RWPE2 (cell line): ENCODE data around the gene RFX7.
"Not testable (repeated sequence)": the region's sequence is repeated elsewhere in the genome, so short reads cannot be mapped to it uniquely, and the experiment has no call there.

ENCODE experiments used
- ATAC-seq: fragments of 200-7000 bp; cut with Tn5 transposase; 3 replicates; pipeline ENCODE4 v1.9.1; 2021; ENCODE audit warnings: low read depth
- DNase-seq: peaks from one replicate; pipeline ENCODE4 v3.0.0-alpha.2; 2020; ENCODE audit warnings: low spot score
- H3K27ac ChIP-seq: fragments of 450-650 bp; 2 replicates; pipeline ENCODE4 v1.5.1; 2017; ENCODE audit warnings: mild to moderate bottlenecking; ENCODE audit not compliant: poor library complexity, severe bottlenecking
- H3K27me3 ChIP-seq: fragments of 250-450 bp; sonication (Bioruptor Pico); 2 replicates; pipeline ENCODE4 v1.5.1; 2021; ENCODE audit warnings: mild to moderate bottlenecking, moderate library complexity; ENCODE audit not compliant: insufficient read depth, poor library complexity, severe bottlenecking
- H3K36me3 ChIP-seq: fragments of 250-450 bp; sonication (Bioruptor Pico); 2 replicates; pipeline ENCODE4 v1.5.1; 2020; ENCODE audit warnings: low read depth, mild to moderate bottlenecking, moderate library complexity
- H3K4me1 ChIP-seq: fragments of 250-450 bp; sonication (Bioruptor Pico); 2 replicates; pipeline ENCODE4 v1.5.1; 2021; ENCODE audit warnings: mild to moderate bottlenecking, moderate library complexity; ENCODE audit not compliant: insufficient read depth, poor library complexity, severe bottlenecking
- H3K4me3 ChIP-seq: fragments of 250-450 bp; sonication (Bioruptor Pico); 2 replicates; pipeline ENCODE4 v1.5.1; 2021; ENCODE audit warnings: mild to moderate bottlenecking, moderate library complexity; ENCODE audit not compliant: severe bottlenecking
- H3K9me3 ChIP-seq: fragments of 250-450 bp; sonication (Bioruptor Pico); 2 replicates; pipeline ENCODE4 v1.5.1; 2021; ENCODE audit warnings: mild to moderate bottlenecking, moderate library complexity; ENCODE audit not compliant: severe bottlenecking
- TF ChIP-seq, protein P1 (sequence below): fragments of 450-650 bp; IDR thresholded peaks from one replicate; pipeline ENCODE4 v1.5.1; 2017; ENCODE audit warnings: mild to moderate bottlenecking, moderate library complexity; ENCODE audit not compliant: poor library complexity, severe bottlenecking

Gene RFX7

GRCh38 chr15:56174649-56175048 lies 69.0 kb downstream of the RFX7 start:
- peaks cover 13% of the 10 kb centered on the region for H3K4me1 ChIP-seq
- H3K27ac ChIP-seq = no peak overlapping the region
- H3K36me3 ChIP-seq = peaks cover 66% of the 10 kb centered on the region
- H3K4me3 ChIP-seq = no peak overlapping the region
- no peak for ATAC-seq
- TF ChIP-seq, protein P1, sequence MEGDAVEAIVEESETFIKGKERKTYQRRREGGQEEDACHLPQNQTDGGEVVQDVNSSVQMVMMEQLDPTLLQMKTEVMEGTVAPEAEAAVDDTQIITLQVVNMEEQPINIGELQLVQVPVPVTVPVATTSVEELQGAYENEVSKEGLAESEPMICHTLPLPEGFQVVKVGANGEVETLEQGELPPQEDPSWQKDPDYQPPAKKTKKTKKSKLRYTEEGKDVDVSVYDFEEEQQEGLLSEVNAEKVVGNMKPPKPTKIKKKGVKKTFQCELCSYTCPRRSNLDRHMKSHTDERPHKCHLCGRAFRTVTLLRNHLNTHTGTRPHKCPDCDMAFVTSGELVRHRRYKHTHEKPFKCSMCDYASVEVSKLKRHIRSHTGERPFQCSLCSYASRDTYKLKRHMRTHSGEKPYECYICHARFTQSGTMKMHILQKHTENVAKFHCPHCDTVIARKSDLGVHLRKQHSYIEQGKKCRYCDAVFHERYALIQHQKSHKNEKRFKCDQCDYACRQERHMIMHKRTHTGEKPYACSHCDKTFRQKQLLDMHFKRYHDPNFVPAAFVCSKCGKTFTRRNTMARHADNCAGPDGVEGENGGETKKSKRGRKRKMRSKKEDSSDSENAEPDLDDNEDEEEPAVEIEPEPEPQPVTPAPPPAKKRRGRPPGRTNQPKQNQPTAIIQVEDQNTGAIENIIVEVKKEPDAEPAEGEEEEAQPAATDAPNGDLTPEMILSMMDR = no peak
- DNase-seq = no peak
- no peaks in the 10 kb centered on the region for H3K27me3 ChIP-seq
- no peaks in the 10 kb centered on the region for H3K9me3 ChIP-seq

- DNase-seq = no peak
- TF ChIP-seq, protein P1 = no peak
- H3K9me3 ChIP-seq = peaks cover 2% of the 10 kb centered on the region
- peak; percentile 84 for ATAC-seq
- H3K4me1 ChIP-seq = peaks cover 22% of the 10 kb centered on the region
- H3K36me3 ChIP-seq = peaks cover 51% of the 10 kb centered on the region
- H3K27me3 ChIP-seq = no peaks in the 10 kb centered on the region
- no peak overlapping the region for H3K4me3 ChIP-seq
- no peak overlapping the region for H3K27ac ChIP-seq
These were observed 75.3 kb downstream of the RFX7 start for GRCh38 chr15:56168394-56168793.

DNA sequence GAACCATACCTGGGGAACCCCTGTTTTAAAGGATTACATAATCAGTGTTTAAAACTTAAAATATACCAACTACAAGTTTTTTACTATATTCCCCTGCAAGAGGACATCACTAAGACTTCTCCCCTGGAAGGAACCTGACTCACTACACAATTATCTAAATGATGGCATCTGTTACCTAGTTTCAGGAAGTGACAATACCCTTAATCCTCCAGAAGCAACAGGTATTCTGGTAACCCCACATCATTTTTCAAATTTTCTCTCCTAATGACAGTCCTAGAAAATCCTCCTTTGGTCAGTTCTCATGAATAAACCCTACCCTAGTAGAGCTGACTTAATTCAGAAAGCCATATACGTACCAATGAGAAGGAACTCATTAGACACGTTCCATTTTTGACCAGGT lies 78.4 kb downstream of the RFX7 start:
- H3K36me3 ChIP-seq = peaks cover 29% of the 10 kb centered on the region
- peak; percentile 66 for ATAC-seq

GRCh38 chr15:56160966-56161365 lies 82.7 kb downstream of the RFX7 start:
- Histone ChIP-seq H3K4me3 (no peak overlapping the region), H3K36me3 (peaks cover 27% of the 10 kb centered on the region), H3K27me3 (no peaks in the 10 kb centered on the region), H3K9me3 (no peaks in the 10 kb centered on the region), H3K27ac (no peak overlapping the region), H3K4me1 (peaks cover 10% of the 10 kb centered on the region)
- no peak for ATAC-seq
- DNase-seq = no peak
- TF ChIP-seq, protein P1 = no peak

More for the DNA sequence above, 78.4 kb downstream of the RFX7 start:
- Histone ChIP-seq H3K4me1 (peaks cover 22% of the 10 kb centered on the region), H3K9me3 (peaks cover 2% of the 10 kb centered on the region), H3K27me3 (no peaks in the 10 kb centered on the region), H3K27ac (peak overlapping the region; percentile 42), H3K4me3 (no peak overlapping the region)
- TF ChIP-seq, protein P1 = no peak
- no peak for DNase-seq

DNA sequence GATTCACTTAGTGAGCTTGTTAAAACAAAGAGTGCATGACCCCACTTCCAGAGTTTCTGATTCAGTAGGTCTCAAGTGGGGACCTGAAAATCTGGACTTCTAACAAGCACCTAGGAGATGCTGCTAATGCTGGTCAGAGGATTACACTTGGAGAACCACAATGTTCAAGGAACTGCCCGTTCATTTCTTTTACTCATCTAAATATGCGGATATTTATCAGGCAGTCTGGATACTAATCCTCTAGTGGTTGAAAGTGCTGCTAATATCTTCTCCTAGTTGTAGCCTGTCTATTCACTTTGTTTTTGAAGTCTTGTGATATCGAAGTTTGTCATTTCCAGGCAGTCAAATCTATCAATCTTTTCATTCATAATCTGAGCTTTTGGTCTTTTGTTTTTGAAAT lies 86.8 kb downstream of the RFX7 start:
- H3K4me3 ChIP-seq = no peak overlapping the region
- H3K27ac ChIP-seq = no peak overlapping the region
- H3K27me3 ChIP-seq = no peaks in the 10 kb centered on the region
- H3K4me1 ChIP-seq = no peaks in the 10 kb centered on the region
- TF ChIP-seq, protein P1 = no peak
- ATAC-seq (no peak), DNase-seq (no peak)
- H3K36me3 ChIP-seq = peaks cover 17% of the 10 kb centered on the region
- H3K9me3 ChIP-seq = peaks cover 5% of the 10 kb centered on the region

DNA sequence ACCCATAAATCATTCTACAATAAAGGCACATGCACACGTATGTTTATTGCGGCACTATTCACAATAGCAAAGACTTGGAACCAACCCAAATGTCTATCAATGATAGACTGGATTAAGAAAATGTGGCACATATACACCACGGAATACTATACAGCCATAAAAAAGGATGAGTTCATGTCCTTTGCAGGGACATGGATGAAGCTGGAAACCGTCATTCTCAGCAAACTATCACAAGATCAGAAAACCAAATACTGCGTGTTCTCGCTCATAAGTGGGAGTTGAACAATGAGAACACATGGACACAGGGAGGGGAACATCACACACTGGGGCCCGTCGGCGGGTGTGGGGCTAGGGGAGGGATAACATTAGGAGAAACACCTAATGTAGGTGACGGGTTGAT lies 88.4 kb downstream of the RFX7 start:
- H3K27me3 ChIP-seq, ATAC-seq, H3K27ac ChIP-seq, H3K9me3 ChIP-seq, DNase-seq, H3K4me1 ChIP-seq, H3K4me3 ChIP-seq: not testable (repeated sequence)
- H3K36me3 ChIP-seq = peaks cover 17% of the 10 kb centered on the region

- DNase-seq, H3K27me3 ChIP-seq, ATAC-seq, H3K4me3 ChIP-seq, H3K9me3 ChIP-seq, H3K27ac ChIP-seq, H3K4me1 ChIP-seq: not testable (repeated sequence)
- H3K36me3 ChIP-seq = peaks cover 15% of the 10 kb centered on the region
These were observed 88.9 kb downstream of the RFX7 start for GRCh38 chr15:56154768-56155167.
